K562 (cell line): ENCODE results near the gene ZFPM1. TPM values are rescaled to one million over a fixed set of nuclear protein-coding genes. Genes with fewer than 3 reads are reported as not detected.

Experiments used
- ATAC-seq: fragments of 200-7000 bp; cut with Tn5 transposase; 3 replicates; pipeline ENCODE4 v1.9.1; 2020; ENCODE audit warnings: moderate library complexity
- BruUV-seq: library from RNA; stranded (reverse); fragments of 400-500 nt; replicated peaks from 2 replicates; lab custom pipeline; 2021; lab: Mats Ljungman, UMichigan
- CTCF ChIA-PET: fragments of 300-600 bp; formaldehyde crosslinking; extraction: SDS; loops from one replicate; lab custom pipeline; 2021; ENCODE audit warnings: low intra/inter-chr PET ratio; lab: Yijun Ruan, JAX
- POLR2A ChIA-PET: fragments of 300-600, 350-650 bp; sonication (Branson Sonifier 250); formaldehyde crosslinking; extraction: SDS; loops from one replicate; lab custom pipeline; 2021; ENCODE audit warnings: antibody characterized with exemption, inconsistent platforms; lab: Yijun Ruan, JAX
- DNase-seq, 4 experiments: peaks; one replicate each; pipeline versions ENCODE4 v3.0.0 to v3.0.0-alpha.2; 2011 to 2018; ENCODE audit warnings: low spot score in 3 of 4, mixed read lengths in 3 of 4; ENCODE audit errors: extremely low read depth in 1 of 4
- FAIRE-seq: peaks from 2 replicates; lab custom pipeline; 2011; peaks lifted over from hg19 to GRCh38; lab: Jason Lieb, UNC
- H2AFZ ChIP-seq: 2 replicates; pipeline ENCODE4 v1.6.0; 2011; ENCODE audit warnings: low read depth, low read length, control low read depth, inconsistent platforms
- H3K27ac ChIP-seq: fragments of 200-600 bp; 3 replicates; pipeline ENCODE4 v1.8.0; 2011; ENCODE audit warnings: low read depth, mild to moderate bottlenecking, control low read depth, inconsistent platforms, low read length, moderate library complexity, mixed read lengths; ENCODE audit errors: extremely low read depth
- H3K27me3 ChIP-seq, 2 experiments: fragments of 300-600 bp in 1 of 2; 2 replicates in 1 of 2; 3 replicates in 1 of 2; pipeline versions ENCODE4 v1.6.0 to v1.8.0; 2011; ENCODE audit warnings: inconsistent platforms in 2 of 2, low read length in 2 of 2, mild to moderate bottlenecking in 1 of 2, mixed read lengths in 1 of 2, moderate library complexity in 1 of 2; ENCODE audit not compliant: control insufficient read depth in 2 of 2, insufficient read depth in 2 of 2
- H3K36me3 ChIP-seq: fragments of 300-600 bp; 3 replicates; pipeline ENCODE4 v1.8.0; 2011; ENCODE audit warnings: mild to moderate bottlenecking, low read length, inconsistent platforms; ENCODE audit not compliant: control insufficient read depth, insufficient read depth
- H3K4me1 ChIP-seq, 2 experiments: fragments of 200-600 bp in 1 of 2; replicated peaks in 1 of 2; 2 replicates in 1 of 2; 3 replicates in 1 of 2; pipeline versions ENCODE4 v1.5.1 to v1.8.0; 2011; ENCODE audit warnings: inconsistent platforms in 2 of 2, low read length in 2 of 2, mild to moderate bottlenecking in 1 of 2, mixed read lengths in 1 of 2, moderate library complexity in 1 of 2; ENCODE audit not compliant: control insufficient read depth in 2 of 2, insufficient read depth in 2 of 2
- H3K4me2 ChIP-seq: 2 replicates; pipeline ENCODE4 v1.6.1; 2011; ENCODE audit warnings: low read length, control low read depth, inconsistent platforms, mixed read lengths; ENCODE audit not compliant: insufficient read depth
- H3K4me3 ChIP-seq: fragments of 200-600 bp; sonication (generic), shearing (Covaris generic); 2 replicates; pipeline ENCODE4 v1.5.1; 2016; ENCODE audit warnings: control low read depth, inconsistent platforms
- H3K79me2 ChIP-seq: fragments of 200-600 bp; 3 replicates; pipeline ENCODE4 v1.8.0; 2011; ENCODE audit warnings: low read length, inconsistent platforms; ENCODE audit not compliant: control insufficient read depth, insufficient read depth
- H3K9ac ChIP-seq, 2 experiments: 2 replicates each; pipeline versions ENCODE4 v1.6.0 to v1.6.1; 2011; ENCODE audit warnings: low read depth in 2 of 2, low read length in 2 of 2, control low read depth in 1 of 2, inconsistent platforms in 1 of 2, mild to moderate bottlenecking in 1 of 2, mixed read lengths in 1 of 2; ENCODE audit not compliant: insufficient read depth in 1 of 2
- H3K9me1 ChIP-seq: one replicate; pipeline ENCODE4 v1.6.0; 2011; ENCODE audit warnings: inconsistent platforms, mild to moderate bottlenecking, low read length, moderate library complexity; ENCODE audit not compliant: control insufficient read depth, insufficient read depth
- H3K9me3 ChIP-seq: replicated peaks from 2 replicates; pipeline ENCODE4 v1.5.1; 2011; ENCODE audit warnings: low read depth, low read length, inconsistent platforms; ENCODE audit not compliant: control insufficient read depth, insufficient read depth
- H4K20me1 ChIP-seq: replicated peaks from 2 replicates; pipeline ENCODE4 v1.6.1; 2011; ENCODE audit warnings: low read length, inconsistent platforms, mixed read lengths; ENCODE audit not compliant: control insufficient read depth, insufficient read depth
- ETS2 ChIP-seq: IDR thresholded peaks from 2 replicates; pipeline ENCODE4 v1.6.1; 2016; ENCODE audit warnings: borderline replicate concordance, missing genetic modification characterization, mild to moderate bottlenecking, moderate library complexity, missing compliant biosample characterization; ENCODE audit not compliant: poor library complexity, severe bottlenecking
- HNRNPL ChIP-seq: fragments of 200-400 bp; formaldehyde crosslinking; IDR thresholded peaks from 2 replicates; pipeline ENCODE4 v1.6.1; 2017; ENCODE audit warnings: low read depth, mild to moderate bottlenecking, low read length
- MAFG ChIP-seq: fragments of 450-650 bp; conservative IDR thresholded peaks from 2 replicates; pipeline ENCODE4 v1.6.1; 2016; ENCODE audit warnings: missing genetic modification characterization, missing compliant biosample characterization
- SUPT5H ChIP-seq: fragments of 450-650 bp; IDR thresholded peaks from 2 replicates; pipeline ENCODE4 v1.6.1; 2016
- TCFL5 ChIP-seq: fragments of 250-450 bp; sonication (Bioruptor Pico); conservative IDR thresholded peaks from 2 replicates; pipeline ENCODE4 v1.6.1; 2021; ENCODE audit warnings: mild to moderate bottlenecking, moderate library complexity, matching md5 sums
- TFAP4 ChIP-seq: sonication (generic); formaldehyde crosslinking; IDR thresholded peaks from 2 replicates; pipeline ENCODE4 v1.8.0; 2022; ENCODE audit warnings: missing genetic modification reagents, mild to moderate bottlenecking, moderate library complexity, borderline replicate concordance
- ZNF561 ChIP-seq: fragments of 450-650 bp; formaldehyde crosslinking; conservative IDR thresholded peaks from 2 replicates; pipeline ENCODE4 v1.4.0; 2020; ENCODE audit warnings: mild to moderate bottlenecking, moderate library complexity
- WGBS: fragments of 100-300 bp; shearing (Covaris generic); methylation state at CpG from one replicate; pipeline ENCODE4 v1.1.6; 2016; ENCODE audit warnings: low coverage, mixed read lengths; ENCODE audit not compliant: insufficient coverage; ENCODE audit errors: missing lambda C conversion rate; 5-methylcytosine and 5-hydroxymethylcytosine counted together
- in situ Hi-C: fragments of 300-500 bp; cut with MboI; formaldehyde crosslinking; loops from 4 replicates; pipeline ENCODE4 v1.15.0; 2018; ENCODE audit warnings: inconsistent platforms, mixed read lengths
- intact Hi-C: fragments of 100-400 bp; cut with micrococcal nuclease; formaldehyde crosslinking; loops from 2 replicates; pipeline ENCODE4 v1.14.2; 2022
- polyA plus RNA-seq, 8 experiments: library from polyadenylated mRNA; depleted of rRNA in 4 of 8; stranded (reverse) in 5 of 8; unstranded in 3 of 8; fragments of >200 nt; fragmentation: Nextera tagmentation in 2 of 8; fragmentation: Illumina TruSeq in 1 of 8; extraction: Ambion mirVana in 2 of 8; extraction: Trizol in 1 of 8; gene quantifications; 2 replicates each; pipeline versions ENCODE4 v1.2.1 to v1.2.3, GENCODE V29; 2011 to 2014; ENCODE audit warnings: inconsistent platforms in 1 of 8, missing spikeins in 1 of 8
- total RNA-seq, 7 experiments: library from RNA; depleted of rRNA in 6 of 7; stranded (reverse); fragments of >200 nt in 6 of 7; fragmentation: Illumina TruSeq in 2 of 7; extraction: Trizol in 2 of 7; gene quantifications; 2 replicates each; pipeline versions ENCODE4 v1.2.1 to v1.2.3, GENCODE V29; 2011 to 2021; ENCODE audit warnings: low replicate concordance in 1 of 7

ZFPM1 gene
- total and polyA plus RNA-seq, 9 of the 15 experiments (the other 6 are each of a cell fraction or from before 2014, with no cell fraction given), result 0.03 to 35.9 (median 1.4) TPM

GRCh38 chr16:88553739-88554138 is 100.7 kb downstream of the ZFPM1 start:
- no peak overlapping the region for H3K27ac ChIP-seq
- POLR2A ChIA-PET, result no interaction called here
- H3K4me1 ChIP-seq, result peaks cover 25 to 55% of the 10 kb centered on the region in 2 experiments
- DNase-seq, result no peak
- TF ChIP-seq ETS2 (tag), result no peak
- TF ChIP-seq HNRNPL, result no peak
- TF ChIP-seq TCFL5 (CRISPR knock-in tag), result no peak
- no peak for TF ChIP-seq ZNF561 (CRISPR knock-in tag)
- no peak for TF ChIP-seq MAFG (tag)
- H3K9ac ChIP-seq, result no peak overlapping the region
- H3K9me3 ChIP-seq, result peaks cover 8% of the 10 kb centered on the region
- H4K20me1 ChIP-seq, result no peaks in the 10 kb centered on the region; the same call in 1 of the 2 replicates
- WGBS, result 41% methylated on average over 12 of the region's 16 CpGs
- no peak overlapping the region for H3K4me3 ChIP-seq
- in situ Hi-C loops (no loop called here), intact Hi-C loops (no loop called here)
- no peaks in the 10 kb centered on the region for H3K36me3 ChIP-seq
- H3K4me2 ChIP-seq, result no peak overlapping the region
- no peak overlapping the region for H2AFZ ChIP-seq
- BruUV-seq, result no TSS peak
- H3K27me3 ChIP-seq, result peaks cover 13 to 34% of the 10 kb centered on the region in 2 experiments; a peak in 3 of 5 replicates
- no peaks in the 10 kb centered on the region for H3K9me1 ChIP-seq
- FAIRE-seq, result no peak
- H3K79me2 ChIP-seq, result no peaks in the 10 kb centered on the region
- CTCF ChIA-PET, result no interaction called here
- ATAC-seq, result no peak

- Histone ChIP-seq H3K9me1 (no peaks in the 10 kb centered on the region), H3K4me1 (peaks cover 19 to 54% of the 10 kb centered on the region in 2 experiments), H3K36me3 (no peaks in the 10 kb centered on the region), H2AFZ (no peak overlapping the region), H3K4me3 (no peak overlapping the region), H3K27ac (no peak overlapping the region), H3K9me3 (peaks cover 8% of the 10 kb centered on the region), H4K20me1 (no peaks in the 10 kb centered on the region; the same call in 1 of the 2 replicates), H3K27me3 (peaks cover 13 to 35% of the 10 kb centered on the region in 2 experiments; a peak in 3 of 5 replicates), H3K9ac (peak overlapping the region in 1 of 2 experiments; percentile 37; a peak in 1 of 4 replicates), H3K4me2 (no peak overlapping the region), H3K79me2 (no peaks in the 10 kb centered on the region)
- no peak for ATAC-seq
- FAIRE-seq, result no peak
- 15% methylated on average over 14 of the region's 15 CpGs for WGBS
- BruUV-seq, result no TSS peak
- intact Hi-C loops (no loop called here), in situ Hi-C loops (no loop called here)
- ChIA-PET POLR2A (no interaction called here), CTCF (no interaction called here)
- TF ChIP-seq SUPT5H (no peak), TFAP4 (CRISPR knock-in tag) (peak; percentile 49; the same call in 1 of the 2 replicates)
- DNase-seq, result peak in 1 of 4 experiments; percentile 26
Observed at GRCh38 chr16:88554711-88555264, 101.7 kb downstream of the ZFPM1 start.
